ENCODE data around the gene PLPPR1. TPM values are rescaled to one million over a fixed set of nuclear protein-coding genes. Genes with fewer than 3 reads are reported as not detected.

Gene PLPPR1
- total and polyA plus RNA-seq, 10 donors: not detected

GRCh38 chr9:101097210-101097609, 68.7 kb downstream of the PLPPR1 start:
- whole genome bisulfite sequencing, 5 donors: 0 to 51% (median 32%) methylated on average over 1 of the region's 1 CpG
- Histone ChIP-seq H3K27me3 (replicated peaks in 1 of 7) (no peaks in the 10 kb centered on the region), H3K36me3 (no peaks in the 10 kb centered on the region), H3K4me1 (no peaks in the 10 kb centered on the region), H3K27ac (no peak overlapping the region), H3K4me3 (no peak overlapping the region), H3K9me3 (no peaks in the 10 kb centered on the region)
- no peak for DNase-seq
- TF ChIP-seq POLR2AphosphoS5 (IDR thresholded peaks at IDR 0.05): no peak
- TF ChIP-seq CTCF (IDR thresholded peaks at IDR 0.05 in 8 of 11, conservative IDR thresholded peaks at IDR 0.05 in 3 of 11): no peak
- no peak for TF ChIP-seq POLR2A (IDR thresholded peaks at IDR 0.05)
- intact Hi-C loops (cut with DNase I; ENCODE audit: low total_unique reads): no loop called here

GRCh38 chr9:101098392-101098791, 69.9 kb downstream of the PLPPR1 start:
- DNase-seq: no peak
- H3K36me3 ChIP-seq: no peaks in the 10 kb centered on the region
- no peaks in the 10 kb centered on the region for H3K4me1 ChIP-seq
- intact Hi-C loops (cut with DNase I; ENCODE audit: low total_unique reads): no loop called here
- no peak overlapping the region for H3K27ac ChIP-seq
- no peaks in the 10 kb centered on the region for H3K27me3 ChIP-seq (replicated peaks in 1 of 7)
- TF ChIP-seq POLR2A (IDR thresholded peaks at IDR 0.05) (no peak), CTCF (IDR thresholded peaks at IDR 0.05 in 8 of 11, conservative IDR thresholded peaks at IDR 0.05 in 3 of 11) (no peak), POLR2AphosphoS5 (IDR thresholded peaks at IDR 0.05) (no peak)
- no peak overlapping the region for H3K4me3 ChIP-seq
- H3K9me3 ChIP-seq: no peaks in the 10 kb centered on the region

GRCh38 chr9:101114317-101114716, 85.8 kb downstream of the PLPPR1 start:
- no peaks in the 10 kb centered on the region for H3K4me1 ChIP-seq
- no peak overlapping the region for H3K4me3 ChIP-seq
- DNase-seq: no peak
- H3K27me3 ChIP-seq (replicated peaks in 1 of 7): no peaks in the 10 kb centered on the region
- TF ChIP-seq CTCF (IDR thresholded peaks at IDR 0.05 in 8 of 11, conservative IDR thresholded peaks at IDR 0.05 in 3 of 11) (no peak), POLR2AphosphoS5 (IDR thresholded peaks at IDR 0.05) (no peak), POLR2A (IDR thresholded peaks at IDR 0.05) (no peak)
- intact Hi-C loops (cut with DNase I; ENCODE audit: low total_unique reads): no loop called here
- no peak overlapping the region for H3K27ac ChIP-seq
- H3K36me3 ChIP-seq: no peaks in the 10 kb centered on the region
- no peaks in the 10 kb centered on the region for H3K9me3 ChIP-seq
- WGBS, 5 donors: 37 to 59% (median 53%) methylated on average over 2 of the region's 2 CpGs

- DNase-seq: no peak
- H3K4me1 ChIP-seq: no peaks in the 10 kb centered on the region
- H3K27ac ChIP-seq: no peak overlapping the region
- no peak overlapping the region for H3K4me3 ChIP-seq
- TF ChIP-seq CTCF (IDR thresholded peaks at IDR 0.05 in 8 of 11, conservative IDR thresholded peaks at IDR 0.05 in 3 of 11) (no peak), POLR2AphosphoS5 (IDR thresholded peaks at IDR 0.05) (no peak), POLR2A (IDR thresholded peaks at IDR 0.05) (no peak)
- 40 to 65% (median 56%) methylated on average over 4 of the region's 4 CpGs for WGBS, 5 donors
- H3K27me3 ChIP-seq (replicated peaks in 1 of 7): no peaks in the 10 kb centered on the region
- intact Hi-C loops (cut with DNase I; ENCODE audit: low total_unique reads): no loop called here
- H3K36me3 ChIP-seq: no peaks in the 10 kb centered on the region
- H3K9me3 ChIP-seq: no peaks in the 10 kb centered on the region
Measured at GRCh38 chr9:101115102-101115501, 86.6 kb downstream of the PLPPR1 start.
